Superior temporal gyrus (tissue), 1 donor: ENCODE data around the gene MRM3.
"Not testable (repeated sequence)": the region's sequence is repeated elsewhere in the genome, so short reads cannot be mapped to it uniquely, and the experiment has no call there.

Source experiments
- DNase-seq: peaks from one replicate; pipeline ENCODE4 v3.0.0-alpha.2; 2016; ENCODE audit errors: extremely low spot score

The MRM3 gene

GRCh38 chr17:781805-782731 lies at the start of gene MRM3, which contains the start of gene GLOD4:
TSS of gene MRM3 (plus strand) at chr17:782353. CDS start at chr17:782379, 26 bp downstream.
TSS of gene GLOD4 (minus strand) at chr17:782280. CDS start at chr17:782255, 25 bp downstream.
- DNase-seq, result peak; percentile 90

GRCh38 chr17:732902-733720 lies 49.0 kb upstream of the MRM3 start:
- DNase-seq, result peak; percentile 33

- no peak for DNase-seq
Measured at GRCh38 chr17:733743-734142, 48.4 kb upstream of the MRM3 start.

GRCh38 chr17:737561-738113 lies 44.5 kb upstream of the MRM3 start:
- no peak for DNase-seq

- no peak for DNase-seq
Measured at GRCh38 chr17:740240-741017, 41.7 kb upstream of the MRM3 start.

GRCh38 chr17:742147-742793 lies 39.9 kb upstream of the MRM3 start:
- no peak for DNase-seq

GRCh38 chr17:743139-743538 lies 39.0 kb upstream of the MRM3 start:
- no peak for DNase-seq

GRCh38 chr17:744937-745336 lies 37.2 kb upstream of the MRM3 start:
- DNase-seq, result no peak

GRCh38 chr17:745406-745805 lies 36.7 kb upstream of the MRM3 start:
- DNase-seq, result no peak

GRCh38 chr17:746181-746580 lies 36.0 kb upstream of the MRM3 start:
- DNase-seq, result no peak

- DNase-seq, result no peak
Measured at GRCh38 chr17:746783-747629, 35.1 kb upstream of the MRM3 start.

GRCh38 chr17:748604-749003 lies 33.5 kb upstream of the MRM3 start:
- DNase-seq, result not testable (repeated sequence)

GRCh38 chr17:749359-749758 lies 32.8 kb upstream of the MRM3 start:
- not testable (repeated sequence) for DNase-seq

GRCh38 chr17:750431-751037 lies 31.6 kb upstream of the MRM3 start:
- DNase-seq, result no peak

GRCh38 chr17:751269-752001 lies 30.7 kb upstream of the MRM3 start:
- no peak for DNase-seq

- peak; percentile 85 for DNase-seq
Measured at GRCh38 chr17:752002-752619, 30.0 kb upstream of the MRM3 start, which contains the start of gene GEMIN4. TSS of gene GEMIN4 (minus strand) at chr17:752264. CDS start at chr17:752142, 122 bp downstream.

- no peak for DNase-seq
Measured at GRCh38 chr17:752620-753219, 29.4 kb upstream of the MRM3 start.

GRCh38 chr17:753418-753817 lies 28.7 kb upstream of the MRM3 start:
- DNase-seq, result no peak
